HG03521 (cell line): ENCODE measurements around the gene ELAC2.

Experiments used
- ATAC-seq: cut with Tn5 transposase; IDR thresholded peaks from one replicate; pipeline ENCODE4 v1.9.1; 2021; ENCODE audit warnings: mild to moderate bottlenecking, moderate library complexity; ENCODE audit not compliant: unreplicated experiment

Gene ELAC2

GRCh38 chr17:13017655-13018459, at the start of gene ELAC2:
ELAC2 (minus strand) TSS chr17:13018027; CDS start chr17:13017947, 80 bp downstream.
- peak; percentile 95 for ATAC-seq

GRCh38 chr17:13065032-13065431, 47.2 kb upstream of the ELAC2 start:
- ATAC-seq, result no peak

GRCh38 chr17:13055131-13055530, 37.3 kb upstream of the ELAC2 start:
- no peak for ATAC-seq

- ATAC-seq, result no peak
These were observed 36.8 kb upstream of the ELAC2 start for GRCh38 chr17:13054666-13055065.

GRCh38 chr17:13051915-13052314, 34.1 kb upstream of the ELAC2 start:
- ATAC-seq, result no peak

GRCh38 chr17:13047011-13047606, 29.3 kb upstream of the ELAC2 start:
- no peak for ATAC-seq

GRCh38 chr17:13046361-13046760, 28.5 kb upstream of the ELAC2 start:
- no peak for ATAC-seq

GRCh38 chr17:13044572-13045065, 26.8 kb upstream of the ELAC2 start:
- ATAC-seq, result no peak

GRCh38 chr17:13038931-13039665, 21.3 kb upstream of the ELAC2 start:
- ATAC-seq, result no peak

- ATAC-seq, result no peak
These were observed 18.9 kb upstream of the ELAC2 start for GRCh38 chr17:13036751-13037150.

GRCh38 chr17:13035420-13035819, 17.6 kb upstream of the ELAC2 start:
- ATAC-seq, result no peak

- peak; percentile 65 for ATAC-seq
These were observed 14.0 kb upstream of the ELAC2 start for GRCh38 chr17:13031718-13032350.

GRCh38 chr17:13030459-13031300, 12.9 kb upstream of the ELAC2 start:
- ATAC-seq, result no peak

GRCh38 chr17:13030056-13030455, 12.2 kb upstream of the ELAC2 start:
- ATAC-seq, result no peak

GRCh38 chr17:13029340-13029739, 11.5 kb upstream of the ELAC2 start:
- no peak for ATAC-seq

- ATAC-seq, result no peak
These were observed 9.4 kb upstream of the ELAC2 start for GRCh38 chr17:13027246-13027645.

- no peak for ATAC-seq
These were observed 7.9 kb upstream of the ELAC2 start for GRCh38 chr17:13025687-13026086.

GRCh38 chr17:13025258-13025627, 7.4 kb upstream of the ELAC2 start:
- no peak for ATAC-seq

- peak; percentile 84 for ATAC-seq
These were observed 6.9 kb upstream of the ELAC2 start for GRCh38 chr17:13024526-13025257.

GRCh38 chr17:13024016-13024415, 6.2 kb upstream of the ELAC2 start:
- ATAC-seq, result no peak
